ENCODE data around the gene C1RL.

The C1RL gene

GRCh38 chr12:7092986-7093460, 16.0 kb downstream of the C1RL start:
- no peak for DNase-seq (ENCODE audit: low read depth)
- H3K4me3 ChIP-seq (ENCODE audit: low read length), result no peak overlapping the region

DNA sequence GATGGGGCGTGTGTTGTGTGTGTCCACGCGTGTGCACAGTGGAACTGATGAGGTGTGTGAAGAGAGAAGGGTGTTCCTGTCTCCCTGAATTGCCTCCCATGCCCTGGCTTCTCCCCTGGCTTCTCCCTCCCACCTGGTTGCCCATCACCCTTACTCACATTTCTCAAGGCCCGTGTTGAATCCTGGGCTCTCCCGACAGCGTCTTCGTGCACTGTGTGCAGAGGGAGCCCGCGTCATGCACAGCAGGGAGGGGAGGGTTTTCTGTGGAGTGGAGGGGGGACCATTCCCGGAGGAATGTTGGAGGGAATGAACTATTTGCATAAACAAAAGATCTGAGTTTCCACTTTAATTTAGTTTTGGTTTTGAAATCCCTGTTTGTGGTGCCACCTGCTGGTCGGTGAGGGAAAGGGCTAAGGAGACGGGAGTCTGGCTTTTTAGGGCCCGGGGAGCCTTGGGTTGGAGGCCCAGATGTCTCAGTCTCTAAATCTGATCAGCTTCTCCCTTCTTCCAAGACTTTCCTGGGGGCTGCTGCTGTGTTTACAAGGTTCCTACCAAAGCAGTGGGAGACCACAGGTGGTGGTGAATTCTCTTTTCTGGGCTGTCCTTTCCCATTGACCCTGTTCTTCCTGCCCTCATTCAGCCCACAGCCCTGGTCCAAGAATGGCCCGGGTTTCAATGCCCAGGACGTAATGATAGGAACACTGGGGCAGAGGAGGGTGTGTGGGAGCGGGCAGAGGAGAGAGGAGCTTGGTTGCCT, 16.6 kb downstream of the C1RL start, which contains the start of gene C1R:
TSS of gene C1R (minus strand) at position 217 of the 757 bp plus-strand sequence. CDS start at position 160, 57 bp downstream.
- DNase-seq (ENCODE audit: low read depth), result no peak
- H3K4me3 ChIP-seq (ENCODE audit: low read length), result peak within 1 kb of the TSS; percentile 46
- TF ChIP-seq, protein P1, sequence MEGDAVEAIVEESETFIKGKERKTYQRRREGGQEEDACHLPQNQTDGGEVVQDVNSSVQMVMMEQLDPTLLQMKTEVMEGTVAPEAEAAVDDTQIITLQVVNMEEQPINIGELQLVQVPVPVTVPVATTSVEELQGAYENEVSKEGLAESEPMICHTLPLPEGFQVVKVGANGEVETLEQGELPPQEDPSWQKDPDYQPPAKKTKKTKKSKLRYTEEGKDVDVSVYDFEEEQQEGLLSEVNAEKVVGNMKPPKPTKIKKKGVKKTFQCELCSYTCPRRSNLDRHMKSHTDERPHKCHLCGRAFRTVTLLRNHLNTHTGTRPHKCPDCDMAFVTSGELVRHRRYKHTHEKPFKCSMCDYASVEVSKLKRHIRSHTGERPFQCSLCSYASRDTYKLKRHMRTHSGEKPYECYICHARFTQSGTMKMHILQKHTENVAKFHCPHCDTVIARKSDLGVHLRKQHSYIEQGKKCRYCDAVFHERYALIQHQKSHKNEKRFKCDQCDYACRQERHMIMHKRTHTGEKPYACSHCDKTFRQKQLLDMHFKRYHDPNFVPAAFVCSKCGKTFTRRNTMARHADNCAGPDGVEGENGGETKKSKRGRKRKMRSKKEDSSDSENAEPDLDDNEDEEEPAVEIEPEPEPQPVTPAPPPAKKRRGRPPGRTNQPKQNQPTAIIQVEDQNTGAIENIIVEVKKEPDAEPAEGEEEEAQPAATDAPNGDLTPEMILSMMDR (conservative IDR thresholded peaks at IDR 0.05; ENCODE audit: low read depth, low read length), result peak; percentile 92

More at GRCh38 chr12:7092986-7093460, 16.0 kb downstream of the C1RL start:
- TF ChIP-seq, protein P1 (conservative IDR thresholded peaks at IDR 0.05; ENCODE audit: low read depth, low read length), result no peak

DNA sequence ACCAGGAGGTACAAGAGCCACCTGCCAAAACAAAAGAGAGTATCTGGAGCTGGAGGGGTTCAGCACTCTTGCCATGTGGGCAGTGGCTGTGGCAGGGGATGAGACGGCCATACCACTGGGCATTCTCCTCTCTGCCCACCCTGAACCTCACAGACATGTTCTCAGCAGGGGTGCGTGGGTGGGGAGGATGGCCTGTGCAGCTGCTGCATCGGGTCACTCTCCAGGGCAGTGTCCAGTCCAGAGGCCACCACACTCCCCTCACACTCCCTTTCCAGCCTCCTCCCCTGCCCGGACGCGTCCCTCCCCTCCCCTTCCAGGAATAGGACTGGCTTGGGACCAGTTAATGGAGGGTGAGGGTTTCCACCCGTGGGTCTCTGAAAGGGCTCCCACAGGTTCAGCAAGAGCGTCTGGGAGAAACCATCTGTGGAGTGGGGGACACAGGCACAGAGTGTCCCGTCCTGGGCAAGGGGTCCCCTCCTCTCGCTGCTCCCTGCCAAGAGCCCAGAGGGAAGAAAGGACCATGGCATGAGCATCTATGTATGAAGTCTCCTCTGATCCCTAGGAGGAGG, 17.3 kb downstream of the C1RL start:
- TF ChIP-seq, protein P1 (conservative IDR thresholded peaks at IDR 0.05; ENCODE audit: low read depth, low read length), result no peak
- H3K4me3 ChIP-seq (ENCODE audit: low read length), result peak overlapping the region; percentile 46
- no peak for DNase-seq (ENCODE audit: low read depth)

GRCh38 chr12:7091171-7091570, 17.8 kb downstream of the C1RL start:
- TF ChIP-seq, protein P1 (conservative IDR thresholded peaks at IDR 0.05; ENCODE audit: low read depth, low read length), result no peak
- no peak for DNase-seq (ENCODE audit: low read depth)
- H3K4me3 ChIP-seq (ENCODE audit: low read length), result no peak overlapping the region

DNA sequence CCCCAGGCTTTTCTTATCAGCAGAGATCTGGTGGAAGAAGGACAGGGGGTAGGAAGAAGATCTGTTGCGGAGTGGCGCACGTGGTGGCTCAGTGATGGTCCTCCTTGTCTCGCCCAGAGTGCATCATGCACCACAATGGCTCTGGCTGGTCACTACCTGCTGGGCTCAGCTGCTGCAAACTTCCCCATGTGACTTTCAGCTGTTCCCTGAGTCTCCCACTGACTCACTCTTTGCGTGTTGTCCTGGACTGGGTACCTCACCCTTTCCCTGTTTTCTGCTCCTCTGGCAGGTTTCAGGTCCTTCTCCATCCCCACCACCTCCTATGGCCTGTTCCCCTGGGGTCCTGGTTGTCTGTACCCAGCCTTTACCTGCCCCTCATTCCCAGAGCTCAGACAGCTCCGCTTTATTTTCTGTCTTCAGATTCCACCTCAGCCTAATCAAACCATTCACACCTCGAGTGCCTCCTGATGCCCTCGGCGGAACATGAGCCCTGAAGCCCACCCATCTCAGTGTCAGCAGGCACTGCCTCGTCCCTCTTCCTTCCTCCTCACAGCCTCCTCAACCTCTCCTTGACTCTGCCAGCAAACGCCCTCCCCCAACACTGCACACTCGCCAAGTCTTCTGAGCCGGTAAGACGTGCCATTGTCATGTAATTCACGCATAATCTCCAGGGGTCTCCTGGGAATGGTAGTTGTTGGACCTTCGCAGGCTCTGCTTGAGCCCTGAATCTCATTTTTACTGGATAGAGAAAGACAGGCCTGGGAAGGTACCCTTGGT, 18.6 kb downstream of the C1RL start:
- DNase-seq (ENCODE audit: low read depth), result no peak
- H3K4me3 ChIP-seq (ENCODE audit: low read length), result no peak overlapping the region
- TF ChIP-seq, protein P1 (conservative IDR thresholded peaks at IDR 0.05; ENCODE audit: low read depth, low read length), result no peak

DNA sequence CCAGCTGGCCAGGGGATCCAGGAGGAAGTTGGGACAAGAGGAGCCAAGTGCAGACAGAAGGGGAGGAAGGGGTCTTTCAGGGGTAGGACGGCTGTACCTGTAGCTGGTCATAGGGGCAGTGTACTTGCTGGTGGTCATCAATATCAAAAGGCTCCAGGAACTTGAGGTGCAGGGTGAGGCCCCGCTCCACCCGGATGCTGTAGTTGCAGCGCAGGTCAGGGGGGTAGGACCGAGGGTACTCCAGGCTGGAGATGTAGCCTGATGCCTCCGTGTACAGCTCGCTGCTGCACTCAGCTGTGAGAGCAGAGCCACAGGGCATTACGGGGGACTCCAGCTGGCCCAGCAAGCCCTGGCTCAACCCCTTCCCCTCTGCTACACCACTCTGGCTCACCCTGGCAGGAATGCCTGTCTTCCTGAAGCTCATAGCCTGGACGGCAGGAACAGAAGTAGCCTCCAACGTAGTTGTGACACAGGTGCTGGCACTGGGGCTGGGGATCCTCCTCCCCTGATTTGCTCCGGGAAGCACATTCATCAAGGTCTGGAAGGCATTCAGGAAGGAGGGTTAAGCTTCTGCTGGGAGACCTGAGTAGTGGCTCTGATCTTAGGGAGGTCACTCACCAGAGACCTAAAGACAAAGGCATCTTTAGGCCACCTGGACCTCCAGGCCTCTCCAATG, 19.7 kb downstream of the C1RL start:
- H3K4me3 ChIP-seq (ENCODE audit: low read length), result no peak overlapping the region
- TF ChIP-seq, protein P1 (conservative IDR thresholded peaks at IDR 0.05; ENCODE audit: low read depth, low read length), result no peak
- DNase-seq (ENCODE audit: low read depth), result no peak

All from retinal pigment epithelial cell (primary cell).